ENCODE results near the gene KIAA0930. TPM values are rescaled to one million over a fixed set of nuclear protein-coding genes. Genes with fewer than 3 reads are reported as not detected.

Gene KIAA0930
- total RNA-seq, 3 donors from 2014 or later = 29.4 to 45.3 (median 35.1) TPM

GRCh38 chr22:45208993-45209838, 31.5 kb downstream of the KIAA0930 start:
- H3K27me3 ChIP-seq = no peaks in the 10 kb centered on the region
- TF ChIP-seq CTCF (IDR thresholded peaks at IDR 0.05) = peak in 2 of 3 donors; percentile 26 to 57
- no peak for TF ChIP-seq POLR2A (IDR thresholded peaks at IDR 0.05)
- no peaks in the 10 kb centered on the region for H3K9me3 ChIP-seq
- no peaks in the 10 kb centered on the region for H3K36me3 ChIP-seq
- intact Hi-C loops (cut with DNase I; ENCODE audit: low total_unique reads) = no loop called here
- peak overlapping the region; percentile 21 to 87 for H3K27ac ChIP-seq
- peak in 1 of 2 donors; percentile 49 for DNase-seq (ENCODE audit: low spot score in 2 of 2)
- H3K4me1 ChIP-seq = peaks cover 0 to 9% of the 10 kb centered on the region in 2 donors
- peak overlapping the region in 1 of 3 donors; percentile 10 for H3K4me3 ChIP-seq

GRCh38 chr22:45208696-45208992, 32.0 kb downstream of the KIAA0930 start:
- intact Hi-C loops (cut with DNase I; ENCODE audit: low total_unique reads) = no loop called here
- Histone ChIP-seq H3K9me3 (no peaks in the 10 kb centered on the region), H3K4me1 (peaks cover 0 to 9% of the 10 kb centered on the region in 2 donors), H3K27me3 (no peaks in the 10 kb centered on the region), H3K27ac (peak overlapping the region in 1 of 2 donors; percentile 87), H3K36me3 (no peaks in the 10 kb centered on the region), H3K4me3 (no peak overlapping the region)
- TF ChIP-seq CTCF (IDR thresholded peaks at IDR 0.05) (no peak), POLR2A (IDR thresholded peaks at IDR 0.05) (no peak), POLR2AphosphoS5 (IDR thresholded peaks at IDR 0.05) (no peak)
- DNase-seq (ENCODE audit: low spot score in 2 of 2) = no peak

- H3K9me3 ChIP-seq = no peaks in the 10 kb centered on the region
- TF ChIP-seq CTCF (IDR thresholded peaks at IDR 0.05) (no peak), POLR2A (IDR thresholded peaks at IDR 0.05) (no peak), POLR2AphosphoS5 (IDR thresholded peaks at IDR 0.05) (no peak)
- H3K36me3 ChIP-seq = no peaks in the 10 kb centered on the region
- no peak for DNase-seq (ENCODE audit: low spot score in 2 of 2)
- peak overlapping the region in 1 of 2 donors; percentile 87 for H3K27ac ChIP-seq
- H3K4me1 ChIP-seq = peaks cover 0 to 7% of the 10 kb centered on the region in 2 donors
- intact Hi-C loops (cut with DNase I; ENCODE audit: low total_unique reads) = no loop called here
- no peak overlapping the region for H3K4me3 ChIP-seq
- H3K27me3 ChIP-seq = no peaks in the 10 kb centered on the region
Measured at GRCh38 chr22:45207981-45208664, 32.6 kb downstream of the KIAA0930 start.

GRCh38 chr22:45207533-45207932, 33.2 kb downstream of the KIAA0930 start:
- TF ChIP-seq POLR2A (IDR thresholded peaks at IDR 0.05) (no peak), POLR2AphosphoS5 (IDR thresholded peaks at IDR 0.05) (no peak), CTCF (IDR thresholded peaks at IDR 0.05) (no peak)
- H3K27me3 ChIP-seq = no peaks in the 10 kb centered on the region
- no peak overlapping the region for H3K4me3 ChIP-seq
- H3K4me1 ChIP-seq = peaks cover 0 to under 1% of the 10 kb centered on the region in 2 donors
- peak overlapping the region in 1 of 2 donors; percentile 87 for H3K27ac ChIP-seq
- DNase-seq (ENCODE audit: low spot score in 2 of 2) = no peak
- intact Hi-C loops (cut with DNase I; ENCODE audit: low total_unique reads) = no loop called here
- H3K36me3 ChIP-seq = no peaks in the 10 kb centered on the region
- no peaks in the 10 kb centered on the region for H3K9me3 ChIP-seq

- H3K27ac ChIP-seq = no peak overlapping the region
- no peaks in the 10 kb centered on the region for H3K9me3 ChIP-seq
- TF ChIP-seq POLR2AphosphoS5 (IDR thresholded peaks at IDR 0.05) = no peak
- no peak for TF ChIP-seq POLR2A (IDR thresholded peaks at IDR 0.05)
- TF ChIP-seq CTCF (IDR thresholded peaks at IDR 0.05) = no peak
- H3K36me3 ChIP-seq = no peaks in the 10 kb centered on the region
- no peaks in the 10 kb centered on the region for H3K27me3 ChIP-seq
- no peaks in the 10 kb centered on the region for H3K4me1 ChIP-seq
- no peak for DNase-seq (ENCODE audit: low spot score in 2 of 2)
- H3K4me3 ChIP-seq = no peak overlapping the region
- intact Hi-C loops (cut with DNase I; ENCODE audit: low total_unique reads) = no loop called here
Measured at GRCh38 chr22:45206233-45206632, 34.5 kb downstream of the KIAA0930 start.

Data from breast epithelium (tissue), 4 donors.